ENCODE data around the gene KIFC3.
"Not testable (repeated sequence)": the region's sequence is repeated elsewhere in the genome, so short reads cannot be mapped to it uniquely, and the experiment has no call there.

The KIFC3 gene

GRCh38 chr16:57801809-57802340, 416 bp downstream of the KIFC3 start:
- DNase-seq = no peak

- DNase-seq = no peak
These were observed 1.0 kb downstream of the KIFC3 start for GRCh38 chr16:57801098-57801808.

GRCh38 chr16:57800200-57801097, 1.8 kb downstream of the KIFC3 start:
- DNase-seq = no peak

GRCh38 chr16:57799600-57800199, 2.6 kb downstream of the KIFC3 start:
- no peak for DNase-seq

GRCh38 chr16:57798953-57799599, 3.2 kb downstream of the KIFC3 start:
- DNase-seq = no peak

GRCh38 chr16:57798267-57798810, 4.0 kb downstream of the KIFC3 start:
- peak; percentile 12 for DNase-seq

GRCh38 chr16:57797526-57798266, 4.6 kb downstream of the KIFC3 start:
- no peak for DNase-seq

- no peak for DNase-seq
These were observed 5.1 kb downstream of the KIFC3 start for GRCh38 chr16:57797216-57797525.

- not testable (repeated sequence) for DNase-seq
These were observed 6.3 kb downstream of the KIFC3 start for GRCh38 chr16:57796014-57796413.

- peak; percentile 22 for DNase-seq
These were observed 6.8 kb downstream of the KIFC3 start for GRCh38 chr16:57795431-57795878.

- DNase-seq = no peak
These were observed 7.4 kb downstream of the KIFC3 start for GRCh38 chr16:57794849-57795430.

GRCh38 chr16:57791893-57792461, 10.3 kb downstream of the KIFC3 start:
- DNase-seq = no peak

GRCh38 chr16:57791195-57791892, 10.9 kb downstream of the KIFC3 start:
- DNase-seq = no peak

- no peak for DNase-seq
These were observed 13.3 kb downstream of the KIFC3 start for GRCh38 chr16:57788951-57789350.

- no peak for DNase-seq
These were observed 13.9 kb downstream of the KIFC3 start for GRCh38 chr16:57788252-57788841.

GRCh38 chr16:57787519-57787905, 14.8 kb downstream of the KIFC3 start:
- no peak for DNase-seq

GRCh38 chr16:57786632-57787518, 15.4 kb downstream of the KIFC3 start:
- no peak for DNase-seq

GRCh38 chr16:57785924-57786323, 16.4 kb downstream of the KIFC3 start:
- DNase-seq = no peak

- no peak for DNase-seq
These were observed 16.9 kb downstream of the KIFC3 start for GRCh38 chr16:57785385-57785784.
